ENCODE data around the gene PLTP.
A peak's percentile ranks its signal among the peaks of the same experiment; 100 is the strongest.
"Not testable (repeated sequence)": the region's sequence is repeated elsewhere in the genome, so short reads cannot be mapped to it uniquely, and the experiment has no call there.

PLTP gene

DNA sequence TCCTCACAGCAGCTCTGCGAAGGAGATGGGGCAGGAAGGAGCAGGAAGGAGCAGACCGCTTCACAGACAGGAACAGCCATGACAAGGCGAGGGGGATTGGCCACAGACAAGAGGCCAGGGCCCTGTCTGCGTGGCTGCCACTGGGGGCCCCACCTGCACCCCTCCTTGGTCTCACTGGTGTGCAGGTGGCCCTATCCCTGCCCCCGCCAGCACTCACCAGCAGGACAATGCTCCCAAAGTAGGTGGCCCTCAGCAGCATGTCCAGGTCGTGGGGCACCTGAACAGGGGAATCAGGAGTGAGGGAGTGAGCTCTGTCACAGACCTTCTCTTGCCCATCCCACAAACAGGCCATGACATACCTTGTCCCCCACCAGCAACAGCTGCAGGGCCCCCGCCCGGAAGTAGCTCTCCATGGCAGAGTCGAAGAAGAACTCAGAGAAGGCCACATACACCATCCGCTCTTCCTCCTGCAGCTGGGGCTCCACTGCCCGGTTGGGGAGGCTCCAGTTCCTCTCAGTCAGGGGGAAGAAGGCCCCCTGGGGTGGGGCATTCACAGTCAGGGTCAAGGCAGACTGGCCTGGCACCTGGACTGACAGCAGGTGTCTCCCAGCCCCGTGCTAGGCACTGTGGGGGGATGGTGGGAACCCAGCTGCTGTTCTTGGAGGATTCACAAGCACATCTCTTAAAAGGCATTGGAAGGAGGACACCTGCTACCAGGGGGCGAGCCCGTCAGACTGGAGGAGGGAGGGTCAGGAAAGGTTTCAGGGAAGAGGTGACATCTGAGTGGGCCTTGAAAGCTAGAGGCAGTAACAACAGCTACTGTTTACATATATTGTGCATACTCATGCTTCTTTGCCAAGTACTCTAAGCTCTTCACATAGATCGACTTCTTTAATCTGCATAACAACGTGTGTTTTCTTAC is 7.1 kb downstream of the PLTP start:
- H3K14ac ChIP-seq (ENCODE audit: low read length): no peak overlapping the region
- H3K9ac ChIP-seq (ENCODE audit: low read depth, low read length, poor library complexity): peak overlapping the region; percentile 53
- no peak overlapping the region for H3K18ac ChIP-seq (ENCODE audit: low read length)
- peaks cover 0 to 2% of the 10 kb centered on the region in 2 donors for H3K4me1 ChIP-seq (ENCODE audit: control insufficient read depth in 2 of 2, insufficient read depth in 1 of 2, low read depth in 1 of 2, low read length in 2 of 2)
- no peak overlapping the region for H2AK5ac ChIP-seq (ENCODE audit: low read depth, low read length)
- H3K27ac ChIP-seq (replicated peaks; ENCODE audit: low read length): no peak overlapping the region
- H4K91ac ChIP-seq (ENCODE audit: low read depth, low read length, poor library complexity): no peak overlapping the region
- no peaks in the 10 kb centered on the region for H3K9me3 ChIP-seq (replicated peaks in 1 of 2; ENCODE audit: control insufficient read depth in 2 of 2, insufficient read depth in 1 of 2, low read depth in 1 of 2, low read length in 2 of 2)
- H2AFZ ChIP-seq (ENCODE audit: low read length): no peak overlapping the region
- no peak overlapping the region for H3K4me2 ChIP-seq (ENCODE audit: insufficient read depth, low read length, poor library complexity, severe bottlenecking)
- H2BK12ac ChIP-seq (ENCODE audit: low read length): no peak overlapping the region
- no peak overlapping the region for H4K8ac ChIP-seq (ENCODE audit: low read depth, low read length)
- H3K23ac ChIP-seq (ENCODE audit: low read depth, low read length, poor library complexity): peak overlapping the region; percentile 61
- DNase-seq (ENCODE audit: low spot score): no peak
- H3K36me3 ChIP-seq (replicated peaks in 1 of 2; ENCODE audit: control insufficient read depth in 2 of 2, insufficient read depth in 2 of 2, low read length in 2 of 2): peaks cover 42 to 94% of the 10 kb centered on the region in 2 donors
- H3K4ac ChIP-seq (ENCODE audit: low read length): no peak overlapping the region
- no peaks in the 10 kb centered on the region for H3K27me3 ChIP-seq (ENCODE audit: control insufficient read depth in 3 of 3, insufficient read depth in 3 of 3, low read depth in 1 of 3, low read length in 3 of 3)
- no CpG with 5 or more reads among the region's 16 CpGs for WGBS, 2 donors (ENCODE audit: extremely low coverage in 2 of 2, insufficient read length in 2 of 2, insufficient replicate concordance in 1 of 2)
- no peak overlapping the region for H2BK5ac ChIP-seq (ENCODE audit: low read length)
- no peak overlapping the region for H2BK15ac ChIP-seq (ENCODE audit: low read length)
- no peak overlapping the region for H3K4me3 ChIP-seq (ENCODE audit: low read length in 2 of 2)
- H2BK120ac ChIP-seq (ENCODE audit: low read depth, low read length): no peak overlapping the region
- peaks cover 2% of the 10 kb centered on the region for H3K79me1 ChIP-seq (ENCODE audit: low read depth, low read length)

DNA sequence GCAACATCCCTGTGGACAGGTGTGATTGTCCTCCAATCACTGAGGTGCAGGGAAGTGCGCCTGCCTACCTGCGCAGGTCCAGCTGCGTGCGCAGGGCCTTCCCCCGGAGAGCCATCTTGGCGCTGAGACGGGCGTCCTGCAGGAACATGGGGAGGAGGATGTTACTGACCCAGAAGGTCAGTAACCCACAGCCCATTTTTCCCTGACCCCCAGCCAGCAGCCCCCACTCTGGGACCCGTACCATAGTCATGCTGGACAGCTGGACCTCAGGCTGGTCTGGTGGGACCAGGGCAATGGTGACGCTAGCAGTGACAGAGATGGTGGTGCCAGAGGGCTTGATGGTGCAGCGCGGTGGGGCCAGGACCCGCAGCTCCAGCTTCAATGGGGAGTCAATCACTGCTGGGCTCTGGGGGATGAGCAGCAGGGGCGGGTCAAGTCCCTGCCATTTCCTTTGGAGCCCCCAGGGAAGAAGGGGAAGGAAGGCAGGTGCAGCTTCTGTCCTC is 9.7 kb downstream of the PLTP start:
- Histone ChIP-seq H3K9me3 (replicated peaks in 1 of 2; ENCODE audit: control insufficient read depth in 2 of 2, insufficient read depth in 1 of 2, low read depth in 1 of 2, low read length in 2 of 2) (no peaks in the 10 kb centered on the region), H3K4ac (ENCODE audit: low read length) (no peak overlapping the region), H3K36me3 (replicated peaks in 1 of 2; ENCODE audit: control insufficient read depth in 2 of 2, insufficient read depth in 2 of 2, low read length in 2 of 2) (peaks cover 33 to 95% of the 10 kb centered on the region in 2 donors), H3K4me1 (ENCODE audit: control insufficient read depth in 2 of 2, insufficient read depth in 1 of 2, low read depth in 1 of 2, low read length in 2 of 2) (no peaks in the 10 kb centered on the region), H3K14ac (ENCODE audit: low read length) (no peak overlapping the region), H3K4me2 (ENCODE audit: insufficient read depth, low read length, poor library complexity, severe bottlenecking) (no peak overlapping the region), H2BK120ac (ENCODE audit: low read depth, low read length) (no peak overlapping the region), H4K91ac (ENCODE audit: low read depth, low read length, poor library complexity) (no peak overlapping the region), H3K27ac (replicated peaks; ENCODE audit: low read length) (no peak overlapping the region), H2BK5ac (ENCODE audit: low read length) (peak overlapping the region; percentile 34), H2AK5ac (ENCODE audit: low read depth, low read length) (peak overlapping the region; percentile 46), H2BK12ac (ENCODE audit: low read length) (no peak overlapping the region), H3K79me1 (ENCODE audit: low read depth, low read length) (peaks cover 2% of the 10 kb centered on the region), H3K23ac (ENCODE audit: low read depth, low read length, poor library complexity) (no peak overlapping the region), H3K18ac (ENCODE audit: low read length) (no peak overlapping the region), H2AFZ (ENCODE audit: low read length) (no peak overlapping the region), H3K9ac (ENCODE audit: low read depth, low read length, poor library complexity) (peak overlapping the region; percentile 44), H3K27me3 (ENCODE audit: control insufficient read depth in 3 of 3, insufficient read depth in 3 of 3, low read depth in 1 of 3, low read length in 3 of 3) (no peaks in the 10 kb centered on the region), H2BK15ac (ENCODE audit: low read length) (no peak overlapping the region), H3K4me3 (ENCODE audit: low read length in 2 of 2) (peak overlapping the region in 1 of 2 donors; percentile 62), H4K8ac (ENCODE audit: low read depth, low read length) (no peak overlapping the region)
- no CpG with 5 or more reads among the region's 14 CpGs for WGBS, 2 donors (ENCODE audit: extremely low coverage in 2 of 2, insufficient read length in 2 of 2, insufficient replicate concordance in 1 of 2)
- no peak for DNase-seq (ENCODE audit: low spot score)

DNA sequence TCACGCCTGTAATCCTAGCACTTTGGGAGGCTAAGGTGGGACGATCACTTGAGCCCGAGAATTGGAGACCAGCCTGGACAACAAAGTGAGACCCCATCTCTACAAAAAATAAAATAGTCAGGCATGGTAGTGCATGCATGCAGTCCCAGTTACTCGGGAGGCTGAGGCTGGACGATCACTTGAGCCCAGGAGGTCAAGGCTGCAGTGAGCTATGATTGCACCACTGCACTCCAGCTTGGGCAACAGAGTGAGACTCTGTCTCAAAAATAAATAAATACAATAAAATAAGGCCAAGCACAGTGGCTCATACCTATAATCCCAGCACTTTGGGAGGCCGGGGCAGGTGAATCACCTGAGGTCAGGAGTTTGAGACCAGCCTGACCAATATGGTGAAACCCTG is 10.6 kb downstream of the PLTP start:
- H2BK15ac ChIP-seq (ENCODE audit: low read length); H3K14ac ChIP-seq (ENCODE audit: low read length); H3K27ac ChIP-seq (replicated peaks; ENCODE audit: low read length); H3K4me1 ChIP-seq (ENCODE audit: control insufficient read depth in 2 of 2, insufficient read depth in 1 of 2, low read depth in 1 of 2, low read length in 2 of 2); H2BK12ac ChIP-seq (ENCODE audit: low read length); H2BK5ac ChIP-seq (ENCODE audit: low read length); H3K9ac ChIP-seq (ENCODE audit: low read depth, low read length, poor library complexity); H3K4ac ChIP-seq (ENCODE audit: low read length); H3K9me3 ChIP-seq (replicated peaks in 1 of 2; ENCODE audit: control insufficient read depth in 2 of 2, insufficient read depth in 1 of 2, low read depth in 1 of 2, low read length in 2 of 2); H4K91ac ChIP-seq (ENCODE audit: low read depth, low read length, poor library complexity); H4K8ac ChIP-seq (ENCODE audit: low read depth, low read length); H2AK5ac ChIP-seq (ENCODE audit: low read depth, low read length); H2BK120ac ChIP-seq (ENCODE audit: low read depth, low read length); H3K4me3 ChIP-seq (ENCODE audit: low read length in 2 of 2); H3K18ac ChIP-seq (ENCODE audit: low read length); H3K23ac ChIP-seq (ENCODE audit: low read depth, low read length, poor library complexity); H3K27me3 ChIP-seq (ENCODE audit: control insufficient read depth in 3 of 3, insufficient read depth in 3 of 3, low read depth in 1 of 3, low read length in 3 of 3); H2AFZ ChIP-seq (ENCODE audit: low read length); H3K79me1 ChIP-seq (ENCODE audit: low read depth, low read length); H3K4me2 ChIP-seq (ENCODE audit: insufficient read depth, low read length, poor library complexity, severe bottlenecking); DNase-seq (ENCODE audit: low spot score): not testable (repeated sequence)
- peaks cover 35 to 95% of the 10 kb centered on the region in 2 donors for H3K36me3 ChIP-seq (replicated peaks in 1 of 2; ENCODE audit: control insufficient read depth in 2 of 2, insufficient read depth in 2 of 2, low read length in 2 of 2)
- WGBS, 2 donors (ENCODE audit: extremely low coverage in 2 of 2, insufficient read length in 2 of 2, insufficient replicate concordance in 1 of 2): no CpG with 5 or more reads among the region's 6 CpGs

DNA sequence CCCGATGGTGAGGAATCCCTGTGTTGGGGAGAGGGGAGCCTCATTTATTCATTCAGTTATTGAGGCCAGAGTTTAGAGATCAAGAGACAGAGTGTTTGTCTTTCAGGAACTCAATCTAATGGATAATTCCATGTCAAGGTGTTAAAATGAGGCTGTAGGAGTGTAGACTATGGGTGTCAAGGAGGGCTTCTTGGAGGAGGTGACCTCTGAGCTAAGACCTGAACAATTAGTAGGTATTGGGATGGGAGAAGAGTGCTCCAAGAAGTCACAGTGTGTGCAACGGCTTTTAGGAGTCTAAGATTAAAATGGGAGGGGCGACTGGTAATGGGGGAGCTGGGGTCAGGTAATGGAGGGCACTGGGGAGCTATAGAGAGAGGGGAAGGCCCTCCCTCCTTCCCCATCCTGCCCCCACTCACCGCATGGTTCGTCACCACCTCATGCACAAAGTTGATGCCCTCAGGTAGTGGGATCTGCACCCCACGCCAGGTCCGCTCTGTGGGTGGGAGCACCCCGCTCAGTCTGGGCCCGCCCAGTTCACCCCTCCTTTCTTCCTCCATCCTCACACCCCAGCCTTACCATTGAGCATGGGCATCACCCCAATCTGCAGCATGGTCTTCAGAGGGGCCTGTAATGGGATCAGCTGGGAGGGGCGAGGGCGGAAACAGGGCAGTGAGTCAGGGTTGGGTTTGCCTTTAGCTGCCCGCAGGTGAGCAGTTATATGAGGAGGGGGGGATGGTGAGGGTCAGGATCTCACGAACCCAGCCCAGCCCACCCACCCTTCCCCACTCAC is 12.7 kb downstream of the PLTP start:
- H3K36me3 ChIP-seq (replicated peaks in 1 of 2; ENCODE audit: control insufficient read depth in 2 of 2, insufficient read depth in 2 of 2, low read length in 2 of 2): peaks cover 25 to 82% of the 10 kb centered on the region in 2 donors
- DNase-seq (ENCODE audit: low spot score): no peak
- H3K4me3 ChIP-seq (ENCODE audit: low read length in 2 of 2): no peak overlapping the region
- H4K8ac ChIP-seq (ENCODE audit: low read depth, low read length): no peak overlapping the region
- no peaks in the 10 kb centered on the region for H3K27me3 ChIP-seq (ENCODE audit: control insufficient read depth in 3 of 3, insufficient read depth in 3 of 3, low read depth in 1 of 3, low read length in 3 of 3)
- H2AK5ac ChIP-seq (ENCODE audit: low read depth, low read length): no peak overlapping the region
- H3K9me3 ChIP-seq (replicated peaks in 1 of 2; ENCODE audit: control insufficient read depth in 2 of 2, insufficient read depth in 1 of 2, low read depth in 1 of 2, low read length in 2 of 2): no peaks in the 10 kb centered on the region
- H2BK5ac ChIP-seq (ENCODE audit: low read length): no peak overlapping the region
- no peak overlapping the region for H2BK120ac ChIP-seq (ENCODE audit: low read depth, low read length)
- no CpG with 5 or more reads among the region's 13 CpGs for WGBS, 2 donors (ENCODE audit: extremely low coverage in 2 of 2, insufficient read length in 2 of 2, insufficient replicate concordance in 1 of 2)
- peaks cover 2% of the 10 kb centered on the region for H3K79me1 ChIP-seq (ENCODE audit: low read depth, low read length)
- no peak overlapping the region for H3K14ac ChIP-seq (ENCODE audit: low read length)
- H4K91ac ChIP-seq (ENCODE audit: low read depth, low read length, poor library complexity): no peak overlapping the region
- no peak overlapping the region for H3K9ac ChIP-seq (ENCODE audit: low read depth, low read length, poor library complexity)
- H3K27ac ChIP-seq (replicated peaks; ENCODE audit: low read length): no peak overlapping the region
- no peak overlapping the region for H3K18ac ChIP-seq (ENCODE audit: low read length)
- no peaks in the 10 kb centered on the region for H3K4me1 ChIP-seq (ENCODE audit: control insufficient read depth in 2 of 2, insufficient read depth in 1 of 2, low read depth in 1 of 2, low read length in 2 of 2)
- no peak overlapping the region for H2AFZ ChIP-seq (ENCODE audit: low read length)
- no peak overlapping the region for H2BK15ac ChIP-seq (ENCODE audit: low read length)
- no peak overlapping the region for H3K4ac ChIP-seq (ENCODE audit: low read length)
- no peak overlapping the region for H2BK12ac ChIP-seq (ENCODE audit: low read length)
- H3K23ac ChIP-seq (ENCODE audit: low read depth, low read length, poor library complexity): no peak overlapping the region
- H3K4me2 ChIP-seq (ENCODE audit: insufficient read depth, low read length, poor library complexity, severe bottlenecking): no peak overlapping the region
